Lower leg skin (tissue), 3 donors: ENCODE measurements around the gene HOMER2.

Experiments used
- POLR2A ChIP-seq, 2 donors: fragments of 450-650 bp; IDR thresholded peaks; one replicate each; pipeline ENCODE4 v1.6.1; 2016 to 2017; ENCODE audit warnings: antibody characterized with exemption in 2 of 2, mild to moderate bottlenecking in 1 of 2, moderate library complexity in 1 of 2
- TF ChIP-seq, protein P1 (sequence below), 3 donors: fragments of 450-650 bp; IDR thresholded peaks; one replicate each; pipeline ENCODE4 v1.5.1; 2016; ENCODE audit warnings: antibody characterized with exemption in 3 of 3, mild to moderate bottlenecking in 3 of 3, moderate library complexity in 2 of 3

DNA sequence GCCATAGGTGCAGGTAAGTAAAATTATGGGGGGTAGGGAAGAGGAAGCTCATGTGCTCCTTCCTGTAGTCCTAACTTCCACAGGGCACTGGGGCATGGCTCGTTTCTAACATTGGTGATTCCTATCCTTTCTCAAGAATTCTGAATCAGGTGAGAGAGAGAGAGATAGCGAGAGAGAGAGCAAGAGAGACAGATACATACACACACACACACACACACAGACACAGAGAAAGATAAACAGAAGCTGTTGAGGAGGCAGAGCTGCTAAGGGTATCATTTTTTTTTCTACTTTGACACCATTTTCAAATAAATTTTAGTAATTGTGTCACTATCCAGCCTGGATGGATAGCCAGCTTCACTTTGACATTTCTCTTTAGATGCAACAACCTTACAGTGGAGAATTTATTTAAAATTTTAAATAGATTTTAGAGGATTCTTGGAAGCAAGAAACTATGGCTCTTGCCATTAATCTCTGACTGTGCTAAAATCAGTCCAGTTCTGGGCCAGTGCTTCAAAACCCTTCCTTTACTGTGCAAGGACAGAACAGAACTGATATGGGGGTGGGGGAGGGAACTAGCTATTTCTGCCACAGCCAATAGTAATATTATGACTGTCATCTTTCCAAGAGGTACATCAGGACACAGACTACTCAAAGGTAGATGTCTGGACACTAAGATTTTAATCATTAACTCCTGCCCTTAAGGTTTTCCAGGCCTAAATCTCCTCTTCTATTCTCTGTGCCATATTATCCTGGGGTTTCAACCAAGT is 18.9 kb upstream of the HOMER2 start:
- TF ChIP-seq, protein P1, sequence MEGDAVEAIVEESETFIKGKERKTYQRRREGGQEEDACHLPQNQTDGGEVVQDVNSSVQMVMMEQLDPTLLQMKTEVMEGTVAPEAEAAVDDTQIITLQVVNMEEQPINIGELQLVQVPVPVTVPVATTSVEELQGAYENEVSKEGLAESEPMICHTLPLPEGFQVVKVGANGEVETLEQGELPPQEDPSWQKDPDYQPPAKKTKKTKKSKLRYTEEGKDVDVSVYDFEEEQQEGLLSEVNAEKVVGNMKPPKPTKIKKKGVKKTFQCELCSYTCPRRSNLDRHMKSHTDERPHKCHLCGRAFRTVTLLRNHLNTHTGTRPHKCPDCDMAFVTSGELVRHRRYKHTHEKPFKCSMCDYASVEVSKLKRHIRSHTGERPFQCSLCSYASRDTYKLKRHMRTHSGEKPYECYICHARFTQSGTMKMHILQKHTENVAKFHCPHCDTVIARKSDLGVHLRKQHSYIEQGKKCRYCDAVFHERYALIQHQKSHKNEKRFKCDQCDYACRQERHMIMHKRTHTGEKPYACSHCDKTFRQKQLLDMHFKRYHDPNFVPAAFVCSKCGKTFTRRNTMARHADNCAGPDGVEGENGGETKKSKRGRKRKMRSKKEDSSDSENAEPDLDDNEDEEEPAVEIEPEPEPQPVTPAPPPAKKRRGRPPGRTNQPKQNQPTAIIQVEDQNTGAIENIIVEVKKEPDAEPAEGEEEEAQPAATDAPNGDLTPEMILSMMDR (IDR thresholded peaks at IDR 0.05) = no peak
- TF ChIP-seq POLR2A (IDR thresholded peaks at IDR 0.05) = no peak
